ENCODE results near the gene ASGR1. TPM values are rescaled to one million over a fixed set of nuclear protein-coding genes. Genes with fewer than 3 reads are reported as not detected.
A peak's percentile ranks its signal among the peaks of the same experiment; 100 is the strongest.

ASGR1 gene
- total RNA-seq, 1 experiment from 2014 or later: 0.95 TPM

DNA sequence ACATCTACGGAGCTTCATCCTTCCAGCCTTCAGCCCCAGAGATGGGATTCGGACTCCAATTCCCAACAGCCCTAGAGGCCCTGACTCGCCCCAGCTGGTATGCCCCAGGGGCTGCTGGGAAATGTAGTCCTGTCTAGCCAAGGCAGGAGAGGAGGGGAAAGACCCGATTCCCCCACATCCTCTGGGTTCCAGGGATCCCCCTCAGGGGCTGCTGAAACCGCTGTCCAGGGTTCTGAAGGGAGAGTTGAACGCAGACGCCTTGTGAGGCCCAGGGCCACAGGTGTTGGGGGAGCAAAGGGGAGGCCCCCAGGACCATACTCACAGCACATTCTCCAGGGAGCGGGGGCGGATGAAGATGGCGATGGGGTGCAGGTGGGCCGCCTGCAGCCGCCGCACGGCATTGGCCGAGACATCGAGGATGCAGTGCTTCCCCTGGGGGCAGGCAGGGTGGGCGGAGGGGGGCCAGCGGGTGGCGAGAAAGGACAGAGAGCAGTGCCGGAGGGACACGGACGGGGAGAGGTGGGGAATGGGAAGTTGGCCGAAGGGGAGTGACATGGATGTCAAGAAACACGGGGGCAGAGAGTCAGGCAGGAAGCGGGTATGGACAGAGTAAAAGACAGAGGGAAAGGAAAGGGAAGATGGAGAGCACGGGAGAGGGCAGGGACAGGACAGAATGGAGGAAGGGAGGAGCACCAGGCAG, 12.6 kb upstream of the ASGR1 start:
- POLR2A ChIA-PET (ENCODE audit: unreplicated experiment): no interaction called here
- DNase-seq (peak; percentile 34), ATAC-seq (no peak; the same call in 1 of the 2 replicates)
- Histone ChIP-seq H2AFZ (ENCODE audit: low read length) (no peak overlapping the region), H3K27me3 (ENCODE audit: low read length) (no peaks in the 10 kb centered on the region), H3K4me2 (ENCODE audit: low read length) (no peak overlapping the region), H3K9me2 (replicated peaks; ENCODE audit: low read length) (no peaks in the 10 kb centered on the region), H3K79me2 (ENCODE audit: low read length) (no peaks in the 10 kb centered on the region), H3K9ac (ENCODE audit: low read length) (no peak overlapping the region), H4K20me1 (ENCODE audit: low read length) (no peaks in the 10 kb centered on the region), H3K36me3 (ENCODE audit: low read depth, low read length) (no peaks in the 10 kb centered on the region), H3K4me1 (ENCODE audit: insufficient read depth, low read length) (no peaks in the 10 kb centered on the region), H3K9me3 (ENCODE audit: low read length) (no peaks in the 10 kb centered on the region), H3F3A (ENCODE audit: low read length, unreplicated experiment) (no peaks in the 10 kb centered on the region), H3K27ac (ENCODE audit: low read length) (no peak overlapping the region), H3K4me3 (ENCODE audit: low read length) (no peak overlapping the region)
- intact Hi-C loops (cut with micrococcal nuclease): no loop called here
- CTCF ChIA-PET: no interaction called here
- BruUV-seq (replicated peaks): no TSS peak
- no peak for TF ChIP-seq EZH2 (IDR thresholded peaks at IDR 0.05; ENCODE audit: low read length, unreplicated experiment)
- no peak for TF ChIP-seq EZH2phosphoT487 (IDR thresholded peaks at IDR 0.05; ENCODE audit: borderline replicate concordance, low read length)

DNA sequence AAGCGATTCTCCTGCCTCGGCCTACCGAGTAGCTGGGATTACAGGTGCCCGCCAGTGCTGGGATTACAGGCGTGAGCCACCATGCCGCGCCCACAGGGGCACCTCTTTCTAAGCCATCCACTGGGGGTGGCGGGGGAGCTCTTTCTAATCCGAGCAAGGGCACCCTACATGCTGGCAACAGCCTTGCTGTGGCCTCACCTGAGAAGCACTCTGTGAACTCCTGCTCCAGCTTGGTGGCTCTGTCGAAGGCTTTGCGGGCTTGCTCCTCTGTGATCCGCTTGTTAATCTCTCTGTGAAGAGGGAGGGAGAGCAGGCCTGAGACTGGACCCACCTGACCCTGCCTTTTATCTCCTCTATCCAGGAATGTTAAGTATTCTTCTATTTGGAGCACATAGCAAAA, 11.9 kb upstream of the ASGR1 start:
- CTCF ChIA-PET: no interaction called here
- Histone ChIP-seq H3K4me3 (ENCODE audit: low read length) (no peak overlapping the region), H3K9ac (ENCODE audit: low read length) (no peak overlapping the region), H2AFZ (ENCODE audit: low read length) (no peak overlapping the region), H3K9me3 (ENCODE audit: low read length) (no peaks in the 10 kb centered on the region), H3K4me1 (ENCODE audit: insufficient read depth, low read length) (no peaks in the 10 kb centered on the region), H3K4me2 (ENCODE audit: low read length) (no peak overlapping the region), H4K20me1 (ENCODE audit: low read length) (no peaks in the 10 kb centered on the region), H3F3A (ENCODE audit: low read length, unreplicated experiment) (no peaks in the 10 kb centered on the region), H3K27ac (ENCODE audit: low read length) (no peak overlapping the region), H3K36me3 (ENCODE audit: low read depth, low read length) (no peaks in the 10 kb centered on the region), H3K9me2 (replicated peaks; ENCODE audit: low read length) (no peaks in the 10 kb centered on the region), H3K27me3 (ENCODE audit: low read length) (no peaks in the 10 kb centered on the region), H3K79me2 (ENCODE audit: low read length) (no peaks in the 10 kb centered on the region)
- no peak for ATAC-seq
- POLR2A ChIA-PET (ENCODE audit: unreplicated experiment): no interaction called here
- BruUV-seq (replicated peaks): no TSS peak
- intact Hi-C loops (cut with micrococcal nuclease): no loop called here
- no peak for DNase-seq
- TF ChIP-seq EZH2phosphoT487 (IDR thresholded peaks at IDR 0.05; ENCODE audit: borderline replicate concordance, low read length): no peak
- TF ChIP-seq, protein P1, sequence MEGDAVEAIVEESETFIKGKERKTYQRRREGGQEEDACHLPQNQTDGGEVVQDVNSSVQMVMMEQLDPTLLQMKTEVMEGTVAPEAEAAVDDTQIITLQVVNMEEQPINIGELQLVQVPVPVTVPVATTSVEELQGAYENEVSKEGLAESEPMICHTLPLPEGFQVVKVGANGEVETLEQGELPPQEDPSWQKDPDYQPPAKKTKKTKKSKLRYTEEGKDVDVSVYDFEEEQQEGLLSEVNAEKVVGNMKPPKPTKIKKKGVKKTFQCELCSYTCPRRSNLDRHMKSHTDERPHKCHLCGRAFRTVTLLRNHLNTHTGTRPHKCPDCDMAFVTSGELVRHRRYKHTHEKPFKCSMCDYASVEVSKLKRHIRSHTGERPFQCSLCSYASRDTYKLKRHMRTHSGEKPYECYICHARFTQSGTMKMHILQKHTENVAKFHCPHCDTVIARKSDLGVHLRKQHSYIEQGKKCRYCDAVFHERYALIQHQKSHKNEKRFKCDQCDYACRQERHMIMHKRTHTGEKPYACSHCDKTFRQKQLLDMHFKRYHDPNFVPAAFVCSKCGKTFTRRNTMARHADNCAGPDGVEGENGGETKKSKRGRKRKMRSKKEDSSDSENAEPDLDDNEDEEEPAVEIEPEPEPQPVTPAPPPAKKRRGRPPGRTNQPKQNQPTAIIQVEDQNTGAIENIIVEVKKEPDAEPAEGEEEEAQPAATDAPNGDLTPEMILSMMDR (conservative IDR thresholded peaks at IDR 0.05; ENCODE audit: low read depth, low read length): no peak
- TF ChIP-seq EZH2 (IDR thresholded peaks at IDR 0.05; ENCODE audit: low read length, unreplicated experiment): no peak

DNA sequence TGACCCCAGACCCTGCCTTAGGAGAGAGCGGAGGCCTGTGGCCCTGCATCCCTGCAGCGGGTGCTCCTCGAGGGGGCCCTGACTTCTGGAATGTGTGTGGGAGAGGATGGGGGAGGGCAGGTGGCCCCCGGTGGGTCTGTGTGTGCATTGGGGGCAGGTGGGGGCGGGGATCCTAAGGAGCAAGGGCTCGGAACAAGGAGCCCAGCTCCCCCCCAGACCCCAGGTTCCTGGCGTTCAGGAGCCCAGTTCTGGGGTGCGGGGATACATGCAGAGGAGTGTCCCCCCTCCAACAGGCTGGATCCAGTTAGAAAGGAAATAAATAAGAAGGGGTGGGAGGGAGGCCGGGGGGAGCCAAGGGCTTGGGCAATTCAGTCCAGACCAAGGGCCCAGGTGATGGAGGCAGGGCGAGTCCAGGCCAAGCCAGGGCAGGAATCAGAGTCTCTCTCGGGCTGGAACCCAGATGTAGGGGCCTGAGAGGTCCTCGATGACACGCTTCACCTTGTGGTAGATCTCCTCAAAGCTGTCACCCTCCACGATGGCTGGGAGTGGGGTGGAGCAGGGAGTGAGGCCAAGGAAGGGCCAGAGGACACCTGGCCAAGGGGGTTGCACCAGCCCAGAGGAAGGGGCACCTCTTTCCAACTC, 11.2 kb upstream of the ASGR1 start:
- POLR2A ChIA-PET (ENCODE audit: unreplicated experiment): no interaction called here
- H3K9me3 ChIP-seq (ENCODE audit: low read length): no peaks in the 10 kb centered on the region
- CTCF ChIA-PET: no interaction called here

More for the DNA sequence above, 11.2 kb upstream of the ASGR1 start:
- TF ChIP-seq EZH2phosphoT487 (IDR thresholded peaks at IDR 0.05; ENCODE audit: borderline replicate concordance, low read length): no peak
- TF ChIP-seq EZH2 (IDR thresholded peaks at IDR 0.05; ENCODE audit: low read length, unreplicated experiment): no peak
- TF ChIP-seq, protein P1 (conservative IDR thresholded peaks at IDR 0.05; ENCODE audit: low read depth, low read length): no peak
- H3F3A ChIP-seq (ENCODE audit: low read length, unreplicated experiment): no peaks in the 10 kb centered on the region
- no peaks in the 10 kb centered on the region for H3K79me2 ChIP-seq (ENCODE audit: low read length)
- intact Hi-C loops (cut with micrococcal nuclease): no loop called here
- H3K9me2 ChIP-seq (replicated peaks; ENCODE audit: low read length): no peaks in the 10 kb centered on the region
- H3K4me3 ChIP-seq (ENCODE audit: low read length): no peak overlapping the region
- no peak overlapping the region for H3K9ac ChIP-seq (ENCODE audit: low read length)
- DNase-seq (no peak), ATAC-seq (no peak)
- no TSS peak for BruUV-seq (replicated peaks)
- no peaks in the 10 kb centered on the region for H4K20me1 ChIP-seq (ENCODE audit: low read length)
- H3K4me2 ChIP-seq (ENCODE audit: low read length): no peak overlapping the region
- no peak overlapping the region for H2AFZ ChIP-seq (ENCODE audit: low read length)
- H3K4me1 ChIP-seq (ENCODE audit: insufficient read depth, low read length): no peaks in the 10 kb centered on the region
- H3K27me3 ChIP-seq (ENCODE audit: low read length): no peaks in the 10 kb centered on the region
- H3K27ac ChIP-seq (ENCODE audit: low read length): no peak overlapping the region
- no peaks in the 10 kb centered on the region for H3K36me3 ChIP-seq (ENCODE audit: low read depth, low read length)
